PC-9 (cell line): ENCODE measurements around the gene RAD9A. TPM values are rescaled to one million over a fixed set of nuclear protein-coding genes. Genes with fewer than 3 reads are reported as not detected.
A peak's percentile ranks its signal among the peaks of the same experiment; 100 is the strongest.

Source experiments
- BruUV-seq: library from RNA; stranded (reverse); fragments of 400-500 nt; replicated peaks from 2 replicates; lab custom pipeline; 2021; lab: Mats Ljungman, UMichigan
- CTCF ChIA-PET: fragments of 300-600 bp; sonication (Branson Sonifier 250); formaldehyde crosslinking; loops from one replicate; lab custom pipeline; 2022; ENCODE audit warnings: antibody characterized with exemption; lab: Charles Lee
- POLR2A ChIA-PET: fragments of 300-600 bp; sonication (Branson Sonifier 250); formaldehyde crosslinking; loops from one replicate; lab custom pipeline; 2022; ENCODE audit warnings: antibody characterized with exemption; ENCODE audit not compliant: unreplicated experiment; lab: Charles Lee
- DNase-seq, 2 experiments: peaks; one replicate each; pipeline versions ENCODE4 v3.0.0 to v3.0.0-alpha.2; 2015 to 2022; ENCODE audit warnings: mixed read lengths in 1 of 2
- H2AFZ ChIP-seq: fragments of 200-600 bp; sonication (generic); 2 replicates; pipeline ENCODE4 v1.8.1; 2017; ENCODE audit warnings: antibody characterized with exemption
- H3F3A ChIP-seq: fragments of 200-600 bp; sonication (generic); 2 replicates; pipeline ENCODE4 v1.8.1; 2017; ENCODE audit warnings: antibody characterized with exemption, mild to moderate bottlenecking, low read depth; ENCODE audit not compliant: insufficient read depth
- H3K27ac ChIP-seq: fragments of 200-600 bp; sonication (generic); 2 replicates; pipeline ENCODE4 v1.6.1; 2016; ENCODE audit warnings: mixed run types
- H3K27me3 ChIP-seq: fragments of 200-600 bp; sonication (generic); 2 replicates; pipeline ENCODE4 v1.6.1; 2016; ENCODE audit warnings: low read depth, mixed run types; ENCODE audit not compliant: insufficient read depth
- H3K36me3 ChIP-seq: fragments of 200-600 bp; sonication (generic); 2 replicates; pipeline ENCODE4 v1.6.1; 2016; ENCODE audit warnings: low read depth, mixed run types
- H3K4me1 ChIP-seq: fragments of 200-600 bp; sonication (generic); replicated peaks from 2 replicates; pipeline ENCODE4 v1.6.1; 2016; ENCODE audit warnings: mixed run types; ENCODE audit not compliant: insufficient read depth
- H3K4me2 ChIP-seq: fragments of 200-600 bp; sonication (generic); 2 replicates; pipeline ENCODE4 v1.6.1; 2017; ENCODE audit warnings: mixed run types
- H3K4me3 ChIP-seq: fragments of 200-600 bp; sonication (generic); 2 replicates; pipeline ENCODE4 v1.6.1; 2016; ENCODE audit warnings: mixed run types
- H3K79me2 ChIP-seq: fragments of 200-600 bp; sonication (generic); 2 replicates; pipeline ENCODE4 v1.6.1; 2017; ENCODE audit warnings: low read depth, mixed run types
- H3K9me2 ChIP-seq: fragments of 200-600 bp; sonication (generic); 2 replicates; pipeline ENCODE4 v1.8.1; 2017; ENCODE audit warnings: mild to moderate bottlenecking; ENCODE audit not compliant: insufficient read depth
- H3K9me3 ChIP-seq: fragments of 200-600 bp; sonication (generic); 2 replicates; pipeline ENCODE4 v1.8.1; 2016; ENCODE audit warnings: low read depth; ENCODE audit not compliant: insufficient read depth
- H4K20me1 ChIP-seq: fragments of 200-600 bp; sonication (generic); 2 replicates; pipeline ENCODE4 v1.8.1; 2017; ENCODE audit not compliant: insufficient read depth
- EZH2 ChIP-seq: fragments of 200-600 bp; sonication (generic); IDR thresholded peaks from 2 replicates; pipeline ENCODE4 v1.8.0; 2017; ENCODE audit warnings: antibody characterized with exemption, low read depth
- intact Hi-C: fragments of 100-400 bp; cut with micrococcal nuclease; formaldehyde crosslinking; loops from one replicate; pipeline ENCODE4 v1.10.0; 2022; ENCODE audit not compliant: unreplicated experiment
- total RNA-seq: library from RNA; stranded (reverse); gene quantifications from 2 replicates; pipeline ENCODE4 v1.2.3, GENCODE V29; 2021
- TF ChIP-seq, protein P1 (sequence below): fragments of 200-600 bp; sonication (generic); conservative IDR thresholded peaks from 2 replicates; pipeline ENCODE4 v1.6.1; 2017; ENCODE audit warnings: mixed run types, antibody characterized with exemption, mild to moderate bottlenecking, moderate library complexity

Gene RAD9A
- total RNA-seq, 1 experiment from 2014 or later: 62.8 TPM

DNA sequence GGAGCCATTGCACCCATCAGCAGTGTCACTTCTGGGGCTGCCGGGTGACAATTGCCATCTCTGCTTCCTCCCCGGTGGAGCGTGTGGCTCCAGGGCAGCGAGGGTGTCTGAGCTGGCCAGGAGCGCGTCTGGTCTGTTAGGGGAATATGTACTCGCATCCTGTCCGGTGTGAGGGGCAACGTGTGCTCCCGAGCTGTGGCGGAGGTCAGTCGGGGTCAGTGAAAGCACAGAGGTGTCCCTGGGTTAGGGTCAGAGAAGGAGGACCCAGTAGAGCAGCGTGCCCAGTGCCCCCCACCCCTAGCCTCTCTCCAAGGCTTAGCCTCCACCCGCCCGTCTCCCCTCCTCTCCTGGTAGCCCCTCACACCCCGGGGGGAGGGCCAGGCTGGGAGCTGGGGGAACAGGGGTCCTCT is 19.9 kb upstream of the RAD9A start:
- Histone ChIP-seq H3K9me3 (no peaks in the 10 kb centered on the region), H3K27ac (peak overlapping the region; percentile 40), H2AFZ (no peak overlapping the region), H3K9me2 (no peaks in the 10 kb centered on the region), H3K4me2 (peak overlapping the region; percentile 94), H4K20me1 (peaks cover 48% of the 10 kb centered on the region), H3F3A (peaks cover 44% of the 10 kb centered on the region), H3K4me3 (peak overlapping the region; percentile 87), H3K4me1 (peaks cover 38% of the 10 kb centered on the region), H3K79me2 (peaks cover 71% of the 10 kb centered on the region), H3K36me3 (peaks cover 5% of the 10 kb centered on the region), H3K27me3 (no peaks in the 10 kb centered on the region)
- intact Hi-C loops: loop anchor here (5.0 to 10.0 kb wide), 3 partner anchors 127 to 527 kb away; partner anchors contain the start of genes CDK2AP2, PITPNM1 and RCE1
- POLR2A ChIA-PET: interaction anchor here (0.7 to 1.4 kb wide), 4 partner anchors 9 to 204 kb away, joined by 5 to 10 read pairs (median 7); partner anchors contain the start of gene POLD4
- no peak for DNase-seq
- BruUV-seq: no TSS peak
- no peak for TF ChIP-seq EZH2
- TF ChIP-seq, protein P1, sequence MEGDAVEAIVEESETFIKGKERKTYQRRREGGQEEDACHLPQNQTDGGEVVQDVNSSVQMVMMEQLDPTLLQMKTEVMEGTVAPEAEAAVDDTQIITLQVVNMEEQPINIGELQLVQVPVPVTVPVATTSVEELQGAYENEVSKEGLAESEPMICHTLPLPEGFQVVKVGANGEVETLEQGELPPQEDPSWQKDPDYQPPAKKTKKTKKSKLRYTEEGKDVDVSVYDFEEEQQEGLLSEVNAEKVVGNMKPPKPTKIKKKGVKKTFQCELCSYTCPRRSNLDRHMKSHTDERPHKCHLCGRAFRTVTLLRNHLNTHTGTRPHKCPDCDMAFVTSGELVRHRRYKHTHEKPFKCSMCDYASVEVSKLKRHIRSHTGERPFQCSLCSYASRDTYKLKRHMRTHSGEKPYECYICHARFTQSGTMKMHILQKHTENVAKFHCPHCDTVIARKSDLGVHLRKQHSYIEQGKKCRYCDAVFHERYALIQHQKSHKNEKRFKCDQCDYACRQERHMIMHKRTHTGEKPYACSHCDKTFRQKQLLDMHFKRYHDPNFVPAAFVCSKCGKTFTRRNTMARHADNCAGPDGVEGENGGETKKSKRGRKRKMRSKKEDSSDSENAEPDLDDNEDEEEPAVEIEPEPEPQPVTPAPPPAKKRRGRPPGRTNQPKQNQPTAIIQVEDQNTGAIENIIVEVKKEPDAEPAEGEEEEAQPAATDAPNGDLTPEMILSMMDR: no peak
- CTCF ChIA-PET: interaction anchor here (0.6 to 2.5 kb wide), 5 partner anchors 9 to 26 kb away, joined by 3 to 12 read pairs (median 6); no protein-coding TSS in a partner anchor

DNA sequence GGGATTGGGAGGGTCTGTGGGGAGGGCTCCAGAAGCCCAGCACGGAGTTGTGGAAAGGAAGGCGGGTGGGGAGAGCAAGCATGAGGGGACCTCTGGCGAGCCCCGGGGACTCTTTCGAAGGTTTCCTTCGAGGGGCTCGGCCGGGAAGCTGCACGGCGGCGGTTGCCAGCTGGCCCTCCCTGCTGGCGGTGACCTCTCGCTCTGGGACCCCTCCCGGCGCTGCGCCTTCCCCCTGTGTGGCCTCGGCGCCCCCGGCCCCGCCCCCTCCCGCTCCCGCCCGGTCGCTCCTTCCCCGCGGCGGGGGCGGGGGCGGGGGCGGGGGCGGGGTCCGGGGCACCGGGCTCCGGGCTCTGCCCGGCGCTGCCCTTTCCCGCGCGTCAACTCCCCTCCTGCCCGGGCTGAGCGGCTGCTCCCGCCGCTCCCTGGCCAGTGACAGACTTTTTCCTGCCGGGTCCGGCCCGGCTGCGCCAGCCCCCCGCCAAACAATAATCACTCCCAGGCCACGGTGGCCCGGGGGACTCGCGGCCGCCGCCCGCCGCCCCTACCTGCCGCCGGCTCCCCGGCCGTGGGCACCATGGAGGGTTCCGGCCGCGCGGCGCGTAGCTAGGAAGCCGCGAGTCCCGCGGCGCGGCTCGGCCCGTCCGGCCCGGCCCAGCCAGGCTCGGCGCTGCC is 19.3 kb upstream of the RAD9A start:
- Histone ChIP-seq H3F3A (peaks cover 49% of the 10 kb centered on the region), H3K27me3 (no peaks in the 10 kb centered on the region), H3K9me2 (no peaks in the 10 kb centered on the region), H3K27ac (peak overlapping the region; percentile 99), H3K4me3 (peak overlapping the region; percentile 87), H3K9me3 (no peaks in the 10 kb centered on the region), H3K4me1 (peaks cover 43% of the 10 kb centered on the region), H3K4me2 (peak overlapping the region; percentile 94), H3K36me3 (peaks cover 2% of the 10 kb centered on the region), H4K20me1 (peaks cover 44% of the 10 kb centered on the region), H2AFZ (no peak overlapping the region), H3K79me2 (peaks cover 71% of the 10 kb centered on the region)
- TF ChIP-seq, protein P1: no peak
- TF ChIP-seq EZH2: no peak
- intact Hi-C loops: loop anchor here (5.0 to 10.0 kb wide), 3 partner anchors 128 to 528 kb away; partner anchors contain the start of genes CDK2AP2, PITPNM1 and RCE1
- CTCF ChIA-PET: interaction anchor here (0.6 to 2.5 kb wide), 4 partner anchors 8 to 27 kb away, joined by 3 to 12 read pairs (median 4); no protein-coding TSS in a partner anchor
- peak in 1 of 2 experiments; percentile 56 for DNase-seq
- POLR2A ChIA-PET: interaction anchor here (0.6 to 1.4 kb wide), 6 partner anchors 8 to 253 kb away, joined by 3 to 10 read pairs (median 6); partner anchors contain the start of genes KDM2A and POLD4
- no TSS peak for BruUV-seq

DNA sequence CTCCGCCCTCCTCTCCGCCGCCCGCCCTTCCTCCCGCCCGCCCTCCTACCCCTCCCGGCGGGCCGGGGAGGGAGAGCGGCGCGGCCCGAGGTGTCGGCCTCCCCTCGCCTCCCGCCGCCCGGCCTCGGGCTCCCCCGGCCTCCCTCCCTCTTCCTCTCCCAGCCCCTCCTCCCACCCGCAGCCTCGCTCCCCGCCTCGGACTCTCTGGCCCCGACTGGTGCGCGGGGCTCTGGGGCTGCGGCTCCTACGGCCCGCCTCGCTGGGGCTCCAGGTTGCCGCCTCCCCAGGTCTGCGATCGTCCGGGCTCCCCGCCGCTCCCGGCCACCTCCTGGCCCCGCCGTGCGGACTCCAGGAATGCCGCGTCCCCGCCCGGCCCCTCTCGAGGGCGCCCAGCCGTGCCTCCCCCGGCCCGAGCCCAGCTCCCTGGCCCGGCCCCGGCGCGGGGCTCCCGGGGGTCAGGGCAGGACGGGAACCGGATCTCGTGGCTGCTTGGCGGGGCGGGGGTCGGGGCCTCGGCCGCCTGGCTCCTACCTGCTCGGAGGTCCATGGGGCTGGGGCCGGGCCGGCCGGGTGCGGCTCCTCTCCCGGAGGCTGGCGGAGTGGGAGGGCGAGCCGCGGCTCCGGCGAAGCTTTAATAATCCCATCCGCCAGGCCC is 18.7 kb upstream of the RAD9A start, which contains the start of gene CLCF1:
Gene CLCF1, minus strand, starts transcription at position 606 of the 655 bp plus-strand sequence. Its CDS starts 59 bp downstream, at position 547.
- H2AFZ ChIP-seq: no peak within 1 kb of the TSS
- intact Hi-C loops: loop anchor here (1.0 to 10.0 kb wide), 4 partner anchors 9 to 528 kb away; partner anchors contain the start of genes CDK2AP2, PITPNM1 and RCE1
- ChIA-PET CTCF (interaction anchor here (0.6 to 2.6 kb wide), 7 partner anchors 12 to 169 kb away, joined by 3 to 13 read pairs (median 3); no protein-coding TSS in a partner anchor), POLR2A (interaction anchor here (0.5 to 0.7 kb wide), 4 partner anchors 18 to 254 kb away, joined by 3 to 21 read pairs (median 7); partner anchors contain the start of gene KDM2A)
- peaks cover 50% of the 10 kb centered on the region for H3K4me1 ChIP-seq
- DNase-seq: no peak
- TF ChIP-seq, protein P1: no peak
- peak within 1 kb of the TSS; percentile 87 for H3K4me3 ChIP-seq
- no peaks in the 10 kb centered on the region for H3K27me3 ChIP-seq
- no peaks in the 10 kb centered on the region for H3K9me2 ChIP-seq
- H3K36me3 ChIP-seq: no peaks in the 10 kb centered on the region; the same call in 1 of the 2 replicates
- BruUV-seq: TSS peak; percentile 0
- H3K27ac ChIP-seq: peak within 1 kb of the TSS; percentile 99
- peak within 1 kb of the TSS; percentile 94 for H3K4me2 ChIP-seq
- H3K79me2 ChIP-seq: peaks cover 65% of the 10 kb centered on the region
- H3F3A ChIP-seq: peaks cover 52% of the 10 kb centered on the region
- peaks cover 38% of the 10 kb centered on the region for H4K20me1 ChIP-seq
- H3K9me3 ChIP-seq: no peaks in the 10 kb centered on the region
